GM21423 (cell line): ENCODE results near the gene ST3GAL2.
"Not testable (repeated sequence)": the region's sequence is repeated elsewhere in the genome, so short reads cannot be mapped to it uniquely, and the experiment has no call there.

Experiments
- ATAC-seq: cut with Tn5 transposase; IDR thresholded peaks from one replicate; pipeline ENCODE4 v1.9.1; 2021; ENCODE audit warnings: mild to moderate bottlenecking, moderate library complexity; ENCODE audit not compliant: unreplicated experiment

The ST3GAL2 gene

GRCh38 chr16:70467608-70468007 is 28.7 kb upstream of the ST3GAL2 start:
- no peak for ATAC-seq

- ATAC-seq, result no peak
Observed at GRCh38 chr16:70467113-70467512, 28.2 kb upstream of the ST3GAL2 start.

GRCh38 chr16:70466805-70467076 is 27.8 kb upstream of the ST3GAL2 start:
- ATAC-seq, result no peak

GRCh38 chr16:70465999-70466804 is 27.3 kb upstream of the ST3GAL2 start:
- ATAC-seq, result no peak

- ATAC-seq, result no peak
Observed at GRCh38 chr16:70463235-70463634, 24.3 kb upstream of the ST3GAL2 start.

- ATAC-seq, result no peak
Observed at GRCh38 chr16:70460737-70461261, 21.9 kb upstream of the ST3GAL2 start.

GRCh38 chr16:70457446-70458166 is 18.7 kb upstream of the ST3GAL2 start:
- no peak for ATAC-seq

- ATAC-seq, result no peak
Observed at GRCh38 chr16:70455910-70456309, 17.0 kb upstream of the ST3GAL2 start.

- peak; percentile 86 for ATAC-seq
Observed at GRCh38 chr16:70454222-70455034, 15.5 kb upstream of the ST3GAL2 start, which contains the start of gene FCSK. Gene FCSK, plus strand, starts transcription at chr16:70454595. Its CDS starts 8,596 bp downstream, at chr16:70463191.

- no peak for ATAC-seq
Observed at GRCh38 chr16:70453892-70454221, 15.0 kb upstream of the ST3GAL2 start.

- no peak for ATAC-seq
Observed at GRCh38 chr16:70453117-70453891, 14.4 kb upstream of the ST3GAL2 start.

GRCh38 chr16:70451004-70451340 is 12.1 kb upstream of the ST3GAL2 start:
- ATAC-seq, result not testable (repeated sequence)

- ATAC-seq, result not testable (repeated sequence)
Observed at GRCh38 chr16:70450142-70451003, 11.5 kb upstream of the ST3GAL2 start.

GRCh38 chr16:70448075-70448474 is 9.2 kb upstream of the ST3GAL2 start:
- ATAC-seq, result no peak

GRCh38 chr16:70444249-70445063 is 5.6 kb upstream of the ST3GAL2 start:
- no peak for ATAC-seq

- no peak for ATAC-seq
Observed at GRCh38 chr16:70442344-70442743, 3.4 kb upstream of the ST3GAL2 start.

- no peak for ATAC-seq
Observed at GRCh38 chr16:70441406-70441990, 2.6 kb upstream of the ST3GAL2 start.

GRCh38 chr16:70440009-70440692 is 1.3 kb upstream of the ST3GAL2 start:
- no peak for ATAC-seq
